Body of pancreas (tissue), 4 donors: ENCODE measurements around the gene DNAH12.

Source experiments
- POLR2A ChIP-seq, 3 donors: fragments of 450-650 bp; IDR thresholded peaks; one replicate each; pipeline ENCODE4 v1.6.1; 2016; ENCODE audit warnings: antibody characterized with exemption in 3 of 3, mild to moderate bottlenecking in 2 of 3
- TF ChIP-seq, protein P1 (sequence below), 7 experiments: fragments of 450-650 bp in 4 of 7; fragments of 200-600 bp in 3 of 7; sonication (generic) in 3 of 7; IDR thresholded peaks; one replicate each; pipeline ENCODE4 v1.5.1; 2016 to 2019; ENCODE audit warnings: antibody characterized with exemption in 7 of 7

GRCh38 chr3:57570878-57571277, 26.7 kb upstream of the DNAH12 start:
- TF ChIP-seq, protein P1, sequence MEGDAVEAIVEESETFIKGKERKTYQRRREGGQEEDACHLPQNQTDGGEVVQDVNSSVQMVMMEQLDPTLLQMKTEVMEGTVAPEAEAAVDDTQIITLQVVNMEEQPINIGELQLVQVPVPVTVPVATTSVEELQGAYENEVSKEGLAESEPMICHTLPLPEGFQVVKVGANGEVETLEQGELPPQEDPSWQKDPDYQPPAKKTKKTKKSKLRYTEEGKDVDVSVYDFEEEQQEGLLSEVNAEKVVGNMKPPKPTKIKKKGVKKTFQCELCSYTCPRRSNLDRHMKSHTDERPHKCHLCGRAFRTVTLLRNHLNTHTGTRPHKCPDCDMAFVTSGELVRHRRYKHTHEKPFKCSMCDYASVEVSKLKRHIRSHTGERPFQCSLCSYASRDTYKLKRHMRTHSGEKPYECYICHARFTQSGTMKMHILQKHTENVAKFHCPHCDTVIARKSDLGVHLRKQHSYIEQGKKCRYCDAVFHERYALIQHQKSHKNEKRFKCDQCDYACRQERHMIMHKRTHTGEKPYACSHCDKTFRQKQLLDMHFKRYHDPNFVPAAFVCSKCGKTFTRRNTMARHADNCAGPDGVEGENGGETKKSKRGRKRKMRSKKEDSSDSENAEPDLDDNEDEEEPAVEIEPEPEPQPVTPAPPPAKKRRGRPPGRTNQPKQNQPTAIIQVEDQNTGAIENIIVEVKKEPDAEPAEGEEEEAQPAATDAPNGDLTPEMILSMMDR (IDR thresholded peaks at IDR 0.05) = no peak
- no peak for TF ChIP-seq POLR2A (IDR thresholded peaks at IDR 0.05)
